DND-41 (cell line): ENCODE measurements around the gene GGA2.
"Not testable (repeated sequence)": the region's sequence is repeated elsewhere in the genome, so short reads cannot be mapped to it uniquely, and the experiment has no call there.

ENCODE experiments used
- ATAC-seq: fragments of 200-7000 bp; cut with Tn5 transposase; 3 replicates; pipeline ENCODE4 v1.9.1; 2021; ENCODE audit warnings: low read depth; ENCODE audit not compliant: insufficient read depth
- DNase-seq: peaks from one replicate; pipeline ENCODE4 v3.0.0-alpha.2; 2020
- H2AFZ ChIP-seq: 2 replicates; pipeline ENCODE4 v1.6.0; 2012; ENCODE audit warnings: low read depth, low read length
- H3K27ac ChIP-seq: 2 replicates; pipeline ENCODE4 v1.5.1; 2012; ENCODE audit warnings: low read length, inconsistent platforms
- H3K27me3 ChIP-seq: fragments of 200-600 bp; sonication (generic); 2 replicates; pipeline ENCODE4 v1.6.0; 2012; ENCODE audit warnings: low read length, mild to moderate bottlenecking, inconsistent platforms; ENCODE audit not compliant: insufficient read depth, poor library complexity
- H3K36me3 ChIP-seq: 2 replicates; pipeline ENCODE4 v1.5.1; 2012; ENCODE audit warnings: low read length, inconsistent platforms; ENCODE audit not compliant: insufficient read depth
- H3K4me1 ChIP-seq: 2 replicates; pipeline ENCODE4 v1.5.1; 2012; ENCODE audit warnings: mild to moderate bottlenecking, low read length; ENCODE audit not compliant: insufficient read depth
- H3K4me2 ChIP-seq: 2 replicates; pipeline ENCODE4 v1.6.0; 2012; ENCODE audit warnings: mild to moderate bottlenecking, moderate library complexity, low read length, inconsistent platforms; ENCODE audit not compliant: insufficient read depth
- H3K4me3 ChIP-seq, 2 experiments: fragments of 200-600 bp in 1 of 2; shearing (Covaris generic) in 1 of 2; 2 replicates each; pipeline ENCODE4 v1.5.1; 2012 to 2016; ENCODE audit warnings: inconsistent platforms in 2 of 2, low read length in 2 of 2, mild to moderate bottlenecking in 2 of 2, low read depth in 1 of 2, moderate library complexity in 1 of 2
- H3K79me2 ChIP-seq: 2 replicates; pipeline ENCODE4 v1.6.0; 2012; ENCODE audit warnings: low read length, inconsistent platforms; ENCODE audit not compliant: insufficient read depth
- H3K9ac ChIP-seq: 2 replicates; pipeline ENCODE4 v1.6.0; 2012; ENCODE audit warnings: low read depth, mild to moderate bottlenecking, inconsistent platforms, low read length, moderate library complexity
- H3K9me3 ChIP-seq: 2 replicates; pipeline ENCODE4 v1.5.1; 2012; ENCODE audit warnings: low read length, moderate library complexity, mild to moderate bottlenecking, inconsistent platforms; ENCODE audit not compliant: insufficient read depth, severe bottlenecking
- H4K20me1 ChIP-seq: 2 replicates; pipeline ENCODE4 v1.6.0; 2012; ENCODE audit warnings: low read length; ENCODE audit not compliant: insufficient read depth
- EZH2 ChIP-seq: IDR thresholded peaks from 3 replicates; pipeline ENCODE4 v1.6.1; 2012; ENCODE audit warnings: borderline replicate concordance, low read depth, mild to moderate bottlenecking, moderate library complexity, low read length, inconsistent platforms; ENCODE audit not compliant: severe bottlenecking
- TF ChIP-seq, protein P1 (sequence below): IDR thresholded peaks from 2 replicates; pipeline ENCODE4 v1.5.1; 2012; ENCODE audit warnings: borderline replicate concordance, low read length, moderate library complexity, mild to moderate bottlenecking; ENCODE audit not compliant: poor library complexity, severe bottlenecking; ENCODE audit errors: extremely low read depth

Gene GGA2

DNA sequence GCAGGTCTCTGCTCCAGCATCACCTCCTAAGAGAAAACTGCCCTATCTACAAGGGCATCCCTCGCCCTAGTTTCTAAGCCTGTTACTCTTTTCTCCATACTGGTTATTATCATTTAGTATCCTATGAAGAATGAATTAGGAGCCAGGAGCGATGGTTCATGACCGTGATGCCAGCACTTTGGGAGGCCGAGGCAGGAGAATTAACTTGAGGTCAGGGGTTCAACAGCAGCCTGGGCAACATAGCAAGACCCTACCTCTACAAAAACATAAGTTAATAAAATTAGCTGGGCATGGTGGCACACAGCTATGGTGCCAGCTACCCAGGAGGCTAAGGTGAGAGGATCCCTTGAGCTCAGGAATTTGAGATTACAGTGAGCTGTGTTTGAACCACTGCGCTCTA is 39.6 kb upstream of the GGA2 start:
- Histone ChIP-seq H3K9ac (no peak overlapping the region), H3K9me3 (no peaks in the 10 kb centered on the region), H3K27ac (no peak overlapping the region), H3K4me2 (no peak overlapping the region), H3K4me1 (no peaks in the 10 kb centered on the region), H4K20me1 (no peaks in the 10 kb centered on the region), H3K27me3 (no peaks in the 10 kb centered on the region), H2AFZ (no peak overlapping the region), H3K36me3 (peaks cover 66% of the 10 kb centered on the region), H3K4me3 (no peak overlapping the region), H3K79me2 (0 out of 2 replicates have a peak, but pooled peaks cover 7% of the 10 kb centered on the region)
- ATAC-seq (no peak), DNase-seq (no peak)
- TF ChIP-seq EZH2: no peak
- TF ChIP-seq, protein P1, sequence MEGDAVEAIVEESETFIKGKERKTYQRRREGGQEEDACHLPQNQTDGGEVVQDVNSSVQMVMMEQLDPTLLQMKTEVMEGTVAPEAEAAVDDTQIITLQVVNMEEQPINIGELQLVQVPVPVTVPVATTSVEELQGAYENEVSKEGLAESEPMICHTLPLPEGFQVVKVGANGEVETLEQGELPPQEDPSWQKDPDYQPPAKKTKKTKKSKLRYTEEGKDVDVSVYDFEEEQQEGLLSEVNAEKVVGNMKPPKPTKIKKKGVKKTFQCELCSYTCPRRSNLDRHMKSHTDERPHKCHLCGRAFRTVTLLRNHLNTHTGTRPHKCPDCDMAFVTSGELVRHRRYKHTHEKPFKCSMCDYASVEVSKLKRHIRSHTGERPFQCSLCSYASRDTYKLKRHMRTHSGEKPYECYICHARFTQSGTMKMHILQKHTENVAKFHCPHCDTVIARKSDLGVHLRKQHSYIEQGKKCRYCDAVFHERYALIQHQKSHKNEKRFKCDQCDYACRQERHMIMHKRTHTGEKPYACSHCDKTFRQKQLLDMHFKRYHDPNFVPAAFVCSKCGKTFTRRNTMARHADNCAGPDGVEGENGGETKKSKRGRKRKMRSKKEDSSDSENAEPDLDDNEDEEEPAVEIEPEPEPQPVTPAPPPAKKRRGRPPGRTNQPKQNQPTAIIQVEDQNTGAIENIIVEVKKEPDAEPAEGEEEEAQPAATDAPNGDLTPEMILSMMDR: no peak

- Histone ChIP-seq H3K27me3 (no peaks in the 10 kb centered on the region), H2AFZ (no peak overlapping the region), H3K4me3 (no peak overlapping the region), H3K79me2 (no peaks in the 10 kb centered on the region), H3K4me1 (no peaks in the 10 kb centered on the region), H3K4me2 (no peak overlapping the region), H4K20me1 (no peaks in the 10 kb centered on the region; the same call in 1 of the 2 replicates), H3K27ac (no peak overlapping the region), H3K36me3 (peaks cover 79% of the 10 kb centered on the region), H3K9me3 (no peaks in the 10 kb centered on the region), H3K9ac (no peak overlapping the region)
- ATAC-seq (no peak), DNase-seq (no peak)
- TF ChIP-seq, protein P1: no peak
- no peak for TF ChIP-seq EZH2
Observed at GRCh38 chr16:23544436-23544835, 34.1 kb upstream of the GGA2 start.

- H3K4me3 ChIP-seq, H4K20me1 ChIP-seq, H3K9me3 ChIP-seq, H3K27me3 ChIP-seq, H3K79me2 ChIP-seq, DNase-seq, H3K4me1 ChIP-seq, ATAC-seq, H2AFZ ChIP-seq, H3K4me2 ChIP-seq, H3K9ac ChIP-seq, H3K27ac ChIP-seq: not testable (repeated sequence)
- H3K36me3 ChIP-seq: peaks cover 63% of the 10 kb centered on the region
Observed at GRCh38 chr16:23540817-23541178, 30.5 kb upstream of the GGA2 start.

- H3K9me3 ChIP-seq: no peaks in the 10 kb centered on the region
- H3K27ac ChIP-seq: no peak overlapping the region
- H3K4me1 ChIP-seq: no peaks in the 10 kb centered on the region
- no peaks in the 10 kb centered on the region for H3K27me3 ChIP-seq
- H3K4me2 ChIP-seq: no peak overlapping the region
- H3K79me2 ChIP-seq: no peaks in the 10 kb centered on the region
- no peak overlapping the region for H2AFZ ChIP-seq
- no peaks in the 10 kb centered on the region; the same call in 1 of the 2 replicates for H4K20me1 ChIP-seq
- no peak for TF ChIP-seq EZH2
- TF ChIP-seq, protein P1: no peak
- H3K4me3 ChIP-seq: no peak overlapping the region
- ATAC-seq (no peak), DNase-seq (no peak)
- no peak overlapping the region for H3K9ac ChIP-seq
- peaks cover 60% of the 10 kb centered on the region for H3K36me3 ChIP-seq
Observed at GRCh38 chr16:23539984-23540816, 29.9 kb upstream of the GGA2 start.
